Activated CD8-positive, alpha-beta memory T cell treated with anti-CD3 and anti-CD28 coated beads for 48 hours (primary cell): ENCODE data around the gene MYOF.

Experiments
- DNase-seq, 3 experiments: peaks; one replicate each; pipeline ENCODE4 v3.0.0-alpha.2; 2020; ENCODE audit warnings: low read depth in 2 of 3, low spot score in 2 of 3

Gene MYOF

DNA sequence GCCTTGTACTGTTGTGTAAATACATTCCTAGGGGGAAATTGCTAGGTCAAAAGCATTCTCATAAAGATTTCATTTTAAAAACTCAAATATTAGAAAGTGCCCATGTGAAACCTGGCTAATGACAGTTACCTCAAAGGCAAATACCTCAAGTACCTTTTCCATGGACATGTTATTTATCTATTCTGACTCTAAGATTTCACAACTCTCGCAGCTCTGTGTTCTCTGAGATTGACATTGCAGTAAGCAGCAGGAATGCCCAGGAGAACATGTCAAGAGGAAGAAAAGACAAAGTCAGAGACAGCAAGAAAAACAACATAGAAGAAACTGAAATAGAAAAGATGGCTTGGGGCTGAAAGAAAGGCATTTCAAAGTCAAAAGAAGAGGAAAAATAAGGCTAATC is 221.0 kb downstream of the MYOF start:
- no peak for DNase-seq

DNA sequence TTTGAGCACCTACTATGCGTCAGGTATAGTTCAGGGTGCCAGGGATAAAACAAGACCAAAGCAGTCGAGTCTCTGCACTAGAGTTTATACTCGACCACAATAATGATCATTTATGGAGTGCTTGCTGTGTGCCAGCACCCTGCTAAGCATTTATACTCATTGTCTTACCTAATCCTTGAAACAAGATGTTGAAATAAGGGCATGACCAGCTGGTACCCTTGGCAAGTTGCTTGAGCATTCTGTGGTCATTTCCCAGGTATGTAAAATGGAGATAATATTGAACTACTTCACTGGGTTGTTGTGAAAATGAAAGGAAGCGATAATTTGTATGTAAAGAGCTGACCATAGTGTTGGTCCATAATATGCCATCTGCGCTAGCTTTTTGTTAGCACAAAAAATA is 223.0 kb downstream of the MYOF start:
- no peak for DNase-seq
